Gastrocnemius medialis (tissue), 4 donors: ENCODE results near the gene SLC35F6. TPM values are rescaled to one million over a fixed set of nuclear protein-coding genes. Genes with fewer than 3 reads are reported as not detected.
A peak's percentile ranks its signal among the peaks of the same experiment; 100 is the strongest.

ENCODE experiments used
- ATAC-seq, 2 donors: fragments of 150-250 bp; one replicate each; pipeline ENCODE4 v1.9.1; 2016
- DNase-seq, 2 donors: peaks; one replicate each; pipeline ENCODE4 v3.0.0-alpha.2; 2019
- H3K27ac ChIP-seq, 4 donors: fragments of 200-600 bp; sonication (generic); 1 replicate in 1 of 4; 2 replicates in 3 of 4; pipeline ENCODE4 v1.5.1; 2016 to 2018; ENCODE audit warnings: mild to moderate bottlenecking in 2 of 4, moderate library complexity in 1 of 4
- H3K27me3 ChIP-seq, 3 donors: fragments of 200-600 bp; sonication (generic) in 2 of 3; 1 replicate in 1 of 3; 2 replicates in 2 of 3; pipeline versions ENCODE4 v1.5.1 to v1.6.0; 2016 to 2019; ENCODE audit warnings: mild to moderate bottlenecking in 1 of 3, moderate library complexity in 1 of 3
- H3K36me3 ChIP-seq, 2 donors: fragments of 200-600 bp; sonication (generic) in 1 of 2; one replicate each; pipeline ENCODE4 v1.5.1; 2017 to 2018
- H3K4me1 ChIP-seq, 2 donors: fragments of 200-600 bp; sonication (generic) in 1 of 2; one replicate each; pipeline ENCODE4 v1.5.1; 2016 to 2017; ENCODE audit warnings: mild to moderate bottlenecking in 2 of 2
- H3K4me3 ChIP-seq, 4 donors: fragments of 200-600 bp; sonication (generic) in 3 of 4; 1 replicate in 1 of 4; 2 replicates in 3 of 4; pipeline ENCODE4 v1.5.1; 2016 to 2019; ENCODE audit warnings: mild to moderate bottlenecking in 2 of 4
- H3K9me3 ChIP-seq, 3 donors: fragments of 200-600 bp; sonication (generic) in 2 of 3; 1 replicate in 1 of 3; 2 replicates in 2 of 3; pipeline ENCODE4 v1.5.1; 2016 to 2019
- CTCF ChIP-seq, 5 experiments: fragments of 450-650 bp in 3 of 5; fragments of 200-600 bp in 2 of 5; sonication (generic) in 2 of 5; IDR thresholded peaks in 4 of 5; conservative IDR thresholded peaks in 1 of 5; 1 replicate in 4 of 5; 2 replicates in 1 of 5; pipeline ENCODE4 v1.5.1; 2016 to 2019; ENCODE audit warnings: antibody characterized with exemption in 5 of 5, mild to moderate bottlenecking in 3 of 5, moderate library complexity in 3 of 5
- POLR2A ChIP-seq, 2 donors: fragments of 450-650 bp; IDR thresholded peaks; one replicate each; pipeline ENCODE4 v1.6.1; 2017; ENCODE audit warnings: antibody characterized with exemption in 2 of 2, mild to moderate bottlenecking in 2 of 2, moderate library complexity in 2 of 2
- in situ Hi-C, 4 donors: fragments of 200-750 bp; cut with MboI; loops; one replicate each; pipeline versions ENCODE4 v1.15.0 to v1.8.0; 2017; ENCODE audit warnings: low sequenced_read_pairs in 4 of 4
- intact Hi-C: fragments of 100-400 bp; cut with DNase I; formaldehyde crosslinking; loops from one replicate; pipeline ENCODE4 v1.15.1; 2023; ENCODE audit warnings: low total_unique reads
- total RNA-seq, 4 donors: library from RNA; depleted of rRNA; stranded (reverse); fragments of >200 nt; gene quantifications; one replicate each; pipeline versions ENCODE4 v1.1.0 to v1.2.3, GENCODE V29; 2016

The SLC35F6 gene
- total RNA-seq, 4 donors from 2014 or later, result 37.8 to 54.5 (median 45.9) TPM

GRCh38 chr2:26722911-26723310 is 41.2 kb upstream of the SLC35F6 start:
- in situ Hi-C loops, result no loop called here

GRCh38 chr2:26723475-26723874 is 40.6 kb upstream of the SLC35F6 start:
- Histone ChIP-seq H3K4me3 (no peak overlapping the region), H3K27me3 (peaks cover 0 to 7% (median 3%) of the 10 kb centered on the region in 3 donors), H3K27ac (peak overlapping the region; percentile 64 to 91 (median 80)), H3K9me3 (no peaks in the 10 kb centered on the region), H3K36me3 (no peaks in the 10 kb centered on the region), H3K4me1 (peaks cover 37 to 60% of the 10 kb centered on the region in 2 donors)
- TF ChIP-seq CTCF (IDR thresholded peaks at IDR 0.05 in 4 of 5, conservative IDR thresholded peaks at IDR 0.05 in 1 of 5) (no peak), POLR2A (IDR thresholded peaks at IDR 0.05) (no peak)
- intact Hi-C loops (no loop called here), in situ Hi-C loops (no loop called here)
- ATAC-seq (no peak), DNase-seq (no peak)

More at GRCh38 chr2:26722911-26723310, 41.2 kb upstream of the SLC35F6 start:
- DNase-seq (no peak), ATAC-seq (no peak)
- no peaks in the 10 kb centered on the region for H3K9me3 ChIP-seq
- no peak overlapping the region for H3K4me3 ChIP-seq
- no peaks in the 10 kb centered on the region for H3K36me3 ChIP-seq
- H3K27me3 ChIP-seq, result peaks cover 0 to 7% (median 3%) of the 10 kb centered on the region in 3 donors
- intact Hi-C loops, result no loop called here
- no peak for TF ChIP-seq CTCF (IDR thresholded peaks at IDR 0.05 in 4 of 5, conservative IDR thresholded peaks at IDR 0.05 in 1 of 5)
- TF ChIP-seq POLR2A (IDR thresholded peaks at IDR 0.05), result no peak
- peaks cover 37 to 60% of the 10 kb centered on the region in 2 donors for H3K4me1 ChIP-seq
- H3K27ac ChIP-seq, result peak overlapping the region; percentile 64 to 91 (median 80)

- peak; percentile 55 to 63 for ATAC-seq
- Histone ChIP-seq H3K4me1 (peaks cover 37 to 60% of the 10 kb centered on the region in 2 donors), H3K27ac (peak overlapping the region; percentile 64 to 91 (median 80)), H3K4me3 (no peak overlapping the region), H3K36me3 (no peaks in the 10 kb centered on the region), H3K9me3 (no peaks in the 10 kb centered on the region), H3K27me3 (peaks cover 0 to 7% (median 3%) of the 10 kb centered on the region in 3 donors)
- TF ChIP-seq CTCF (IDR thresholded peaks at IDR 0.05 in 4 of 5, conservative IDR thresholded peaks at IDR 0.05 in 1 of 5) (no peak), POLR2A (IDR thresholded peaks at IDR 0.05) (no peak)
- intact Hi-C loops (no loop called here), in situ Hi-C loops (no loop called here)
- peak; percentile 34 to 93 for DNase-seq
These were observed 39.9 kb upstream of the SLC35F6 start for GRCh38 chr2:26723991-26724750.

- intact Hi-C loops, result no loop called here
- ATAC-seq, result peak; percentile 1
These were observed 39.1 kb upstream of the SLC35F6 start for GRCh38 chr2:26724784-26725520.

More at GRCh38 chr2:26724784-26725520, 39.1 kb upstream of the SLC35F6 start:
- H3K4me3 ChIP-seq, result no peak overlapping the region
- H3K4me1 ChIP-seq, result peaks cover 34 to 56% of the 10 kb centered on the region in 2 donors
- H3K36me3 ChIP-seq, result no peaks in the 10 kb centered on the region
- H3K9me3 ChIP-seq, result no peaks in the 10 kb centered on the region
- in situ Hi-C loops, result no loop called here
- peak overlapping the region; percentile 64 to 91 (median 80) for H3K27ac ChIP-seq
- no peak for DNase-seq
- TF ChIP-seq POLR2A (IDR thresholded peaks at IDR 0.05) (no peak), CTCF (IDR thresholded peaks at IDR 0.05 in 4 of 5, conservative IDR thresholded peaks at IDR 0.05 in 1 of 5) (no peak)
- peaks cover 0 to 7% (median 3%) of the 10 kb centered on the region in 3 donors for H3K27me3 ChIP-seq
